NCI-H2107 treated with DMSO at 0.1 percent for 48 hours (cell line): ENCODE measurements around the gene BTBD9.
"Not testable (repeated sequence)": the region's sequence is repeated elsewhere in the genome, so short reads cannot be mapped to it uniquely, and the experiment has no call there.

Source experiments
- DNase-seq: peaks from one replicate; lab custom pipeline; 2025; ENCODE audit not compliant: unreplicated experiment; lab: John Stamatoyannopoulos, UW

Gene BTBD9

GRCh38 chr6:38650207-38650752, 10.6 kb upstream of the BTBD9 start:
- no peak for DNase-seq

GRCh38 chr6:38649744-38650143, 10.0 kb upstream of the BTBD9 start:
- DNase-seq, result no peak

- no peak for DNase-seq
These were observed 8.9 kb upstream of the BTBD9 start for GRCh38 chr6:38648629-38649028.

GRCh38 chr6:38646166-38646878, 6.6 kb upstream of the BTBD9 start:
- no peak for DNase-seq

GRCh38 chr6:38644951-38645350, 5.2 kb upstream of the BTBD9 start:
- DNase-seq, result no peak

- DNase-seq, result no peak
These were observed 634 bp upstream of the BTBD9 start for GRCh38 chr6:38640216-38640909.

GRCh38 chr6:38638941-38639497, 710 bp downstream of the BTBD9 start:
- no peak for DNase-seq

- DNase-seq, result no peak
These were observed 2.0 kb downstream of the BTBD9 start for GRCh38 chr6:38637756-38638155.

- no peak for DNase-seq
These were observed 3.7 kb downstream of the BTBD9 start for GRCh38 chr6:38636027-38636426.

GRCh38 chr6:38634518-38634917, 5.2 kb downstream of the BTBD9 start:
- DNase-seq, result no peak

- DNase-seq, result no peak
These were observed 7.2 kb downstream of the BTBD9 start for GRCh38 chr6:38632490-38632889.

- DNase-seq, result no peak
These were observed 8.4 kb downstream of the BTBD9 start for GRCh38 chr6:38631186-38631783.

- no peak for DNase-seq
These were observed 14.5 kb downstream of the BTBD9 start for GRCh38 chr6:38625217-38625616.

- DNase-seq, result not testable (repeated sequence)
These were observed 20.4 kb downstream of the BTBD9 start for GRCh38 chr6:38619342-38619741.

- not testable (repeated sequence) for DNase-seq
These were observed 21.4 kb downstream of the BTBD9 start for GRCh38 chr6:38618301-38618700.

GRCh38 chr6:38617856-38618255, 21.9 kb downstream of the BTBD9 start:
- no peak for DNase-seq

- no peak for DNase-seq
These were observed 27.4 kb downstream of the BTBD9 start for GRCh38 chr6:38612143-38612965.

GRCh38 chr6:38610050-38610625, 29.6 kb downstream of the BTBD9 start:
- DNase-seq, result no peak

- DNase-seq, result no peak
These were observed 35.0 kb downstream of the BTBD9 start for GRCh38 chr6:38604700-38605099.

GRCh38 chr6:38603966-38604365, 35.8 kb downstream of the BTBD9 start:
- no peak for DNase-seq
